Measurements from ENCODE around the gene CREBBP.

CREBBP gene

DNA sequence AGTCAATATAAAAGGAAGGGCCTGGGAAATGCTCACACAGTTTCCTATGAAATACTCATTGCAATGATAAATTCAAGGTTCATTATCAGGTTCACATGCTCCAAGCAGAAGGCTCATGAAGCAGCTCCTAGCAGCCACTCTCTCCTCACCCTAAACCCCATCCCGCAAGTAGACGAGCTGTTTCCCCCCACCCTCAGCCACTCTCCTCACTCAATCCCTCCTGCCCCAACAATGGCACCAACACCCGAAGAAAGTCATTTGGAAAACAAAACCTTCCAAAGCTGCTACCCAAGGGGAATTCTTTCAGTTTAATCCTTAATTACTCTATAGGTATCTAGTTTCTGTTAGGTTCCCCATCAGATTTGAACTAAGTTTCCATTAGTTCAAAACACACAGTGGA, 69.7 kb downstream of the CREBBP start:
- no peak for DNase-seq
- H3K27ac ChIP-seq: no peak overlapping the region
- H3K9me3 ChIP-seq: no peaks in the 10 kb centered on the region
- TF ChIP-seq, protein P1, sequence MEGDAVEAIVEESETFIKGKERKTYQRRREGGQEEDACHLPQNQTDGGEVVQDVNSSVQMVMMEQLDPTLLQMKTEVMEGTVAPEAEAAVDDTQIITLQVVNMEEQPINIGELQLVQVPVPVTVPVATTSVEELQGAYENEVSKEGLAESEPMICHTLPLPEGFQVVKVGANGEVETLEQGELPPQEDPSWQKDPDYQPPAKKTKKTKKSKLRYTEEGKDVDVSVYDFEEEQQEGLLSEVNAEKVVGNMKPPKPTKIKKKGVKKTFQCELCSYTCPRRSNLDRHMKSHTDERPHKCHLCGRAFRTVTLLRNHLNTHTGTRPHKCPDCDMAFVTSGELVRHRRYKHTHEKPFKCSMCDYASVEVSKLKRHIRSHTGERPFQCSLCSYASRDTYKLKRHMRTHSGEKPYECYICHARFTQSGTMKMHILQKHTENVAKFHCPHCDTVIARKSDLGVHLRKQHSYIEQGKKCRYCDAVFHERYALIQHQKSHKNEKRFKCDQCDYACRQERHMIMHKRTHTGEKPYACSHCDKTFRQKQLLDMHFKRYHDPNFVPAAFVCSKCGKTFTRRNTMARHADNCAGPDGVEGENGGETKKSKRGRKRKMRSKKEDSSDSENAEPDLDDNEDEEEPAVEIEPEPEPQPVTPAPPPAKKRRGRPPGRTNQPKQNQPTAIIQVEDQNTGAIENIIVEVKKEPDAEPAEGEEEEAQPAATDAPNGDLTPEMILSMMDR (IDR thresholded peaks at IDR 0.05): no peak
- H3K4me1 ChIP-seq: peaks cover 0 to 57% (median 27%) of the 10 kb centered on the region in 4 donors
- peaks cover 0 to 34% (median 20%) of the 10 kb centered on the region in 3 donors for H3K36me3 ChIP-seq
- intact Hi-C loops (cut with DNase I; ENCODE audit: low total_unique reads): no loop called here
- H3K4me3 ChIP-seq: no peak overlapping the region
- no peaks in the 10 kb centered on the region for H3K27me3 ChIP-seq

DNA sequence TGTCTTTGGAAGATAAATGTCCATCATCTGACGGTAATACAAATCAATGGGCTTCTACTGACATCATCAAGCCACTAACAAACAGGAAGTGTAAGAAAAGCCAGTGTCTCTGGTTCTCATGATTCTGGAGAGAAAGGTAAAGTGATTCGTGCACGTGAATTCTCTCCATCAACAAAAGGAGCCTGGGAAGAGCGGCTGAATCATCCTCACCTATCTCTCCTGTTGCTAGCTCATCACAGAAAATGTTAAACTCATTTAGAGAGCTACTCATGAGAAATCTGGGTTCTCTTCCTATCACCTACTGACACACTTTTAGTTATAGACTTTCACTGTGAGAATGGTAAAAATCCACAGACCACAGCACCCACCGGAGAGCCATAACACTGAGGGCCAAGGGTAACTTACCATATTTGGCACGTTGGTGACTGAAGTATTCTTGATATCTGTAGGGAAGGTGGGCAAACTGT, 70.3 kb downstream of the CREBBP start:
- peaks cover 0 to 34% (median 20%) of the 10 kb centered on the region in 3 donors for H3K36me3 ChIP-seq
- H3K27ac ChIP-seq: no peak overlapping the region
- no peaks in the 10 kb centered on the region for H3K27me3 ChIP-seq
- no peak overlapping the region for H3K4me3 ChIP-seq
- no peaks in the 10 kb centered on the region for H3K9me3 ChIP-seq
- no peak for DNase-seq
- peaks cover 0 to 58% (median 27%) of the 10 kb centered on the region in 4 donors for H3K4me1 ChIP-seq
- intact Hi-C loops (cut with DNase I; ENCODE audit: low total_unique reads): no loop called here
- TF ChIP-seq, protein P1 (IDR thresholded peaks at IDR 0.05): no peak

DNA sequence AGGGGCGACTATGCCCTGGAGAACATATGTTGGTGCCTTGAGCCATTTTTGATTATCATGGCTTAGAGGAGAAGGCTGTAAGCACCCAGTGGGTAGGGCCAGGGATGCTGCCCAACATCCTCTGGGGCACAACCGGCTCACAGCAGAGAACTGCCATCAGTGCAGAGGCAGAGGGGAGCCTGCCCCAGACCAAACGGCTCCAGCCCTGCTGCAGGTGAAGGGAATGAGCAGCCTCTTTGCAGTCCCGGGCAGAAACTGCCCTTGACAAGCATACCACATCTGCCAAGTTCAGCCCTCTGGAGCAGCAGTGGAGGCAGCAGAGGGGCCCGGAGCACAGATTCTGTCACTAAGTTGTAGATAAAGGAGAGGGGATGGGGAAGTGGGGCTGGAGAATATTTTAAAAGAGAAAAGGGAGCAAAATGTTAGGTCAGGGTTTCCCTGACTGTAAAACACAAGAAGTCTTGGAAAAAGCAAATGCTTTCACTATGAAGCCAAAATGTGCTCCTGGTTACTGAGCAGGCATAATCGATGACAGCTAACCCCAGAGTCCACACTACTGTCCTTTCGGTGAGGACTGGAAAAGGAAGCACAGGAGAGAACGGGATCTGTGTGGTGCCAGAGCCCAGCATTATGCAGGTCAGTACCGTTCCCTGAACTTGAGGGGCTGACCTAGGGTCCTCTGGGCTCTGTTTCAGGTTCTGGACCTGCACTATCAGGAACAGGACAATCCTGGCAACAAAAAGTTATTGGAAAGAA, 72.0 kb downstream of the CREBBP start:
- H3K9me3 ChIP-seq: no peaks in the 10 kb centered on the region
- TF ChIP-seq, protein P1 (IDR thresholded peaks at IDR 0.05): no peak
- intact Hi-C loops (cut with DNase I; ENCODE audit: low total_unique reads): no loop called here
- no peak overlapping the region for H3K4me3 ChIP-seq
- peaks cover 0 to 55% (median 21%) of the 10 kb centered on the region in 4 donors for H3K4me1 ChIP-seq
- no peak overlapping the region for H3K27ac ChIP-seq
- no peaks in the 10 kb centered on the region for H3K27me3 ChIP-seq
- peak in 1 of 2 donors; percentile 25 for DNase-seq
- peaks cover 0 to 34% (median 20%) of the 10 kb centered on the region in 3 donors for H3K36me3 ChIP-seq

DNA sequence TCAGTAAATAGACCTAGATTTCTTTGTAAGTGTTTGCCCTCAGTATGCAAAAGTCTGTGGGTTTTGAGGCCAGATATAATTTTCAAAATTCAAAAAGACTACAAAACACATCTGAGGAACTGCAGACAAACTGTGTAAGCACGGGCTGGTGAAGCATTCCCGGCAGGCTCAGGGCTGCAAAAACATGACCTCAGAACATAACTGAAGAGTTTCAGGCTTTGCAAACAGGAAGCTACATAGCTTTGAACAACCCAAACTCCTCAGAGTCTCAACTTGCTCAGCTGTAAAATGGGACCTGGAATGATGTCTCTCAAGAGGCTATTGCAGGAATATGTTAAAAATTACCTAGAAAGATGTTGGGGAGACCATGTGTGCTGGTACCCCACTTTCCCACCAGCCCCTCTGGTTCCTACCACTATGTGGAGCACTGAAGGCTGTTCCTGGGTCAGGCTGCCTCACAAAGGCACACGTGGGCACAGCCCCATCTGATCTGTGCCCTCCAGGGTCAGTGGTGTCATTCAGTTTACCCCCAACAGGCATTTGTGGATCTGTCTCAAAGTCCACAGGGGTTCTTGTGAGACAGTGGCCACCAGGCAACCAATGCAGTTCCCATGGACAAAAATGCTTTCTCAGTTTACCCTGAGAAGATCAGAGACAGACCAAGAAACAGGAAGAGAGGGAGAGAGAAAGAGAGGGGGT, 72.9 kb downstream of the CREBBP start:
- TF ChIP-seq, protein P1 (IDR thresholded peaks at IDR 0.05): no peak
- intact Hi-C loops (cut with DNase I; ENCODE audit: low total_unique reads): no loop called here
- peaks cover 0 to 46% (median 17%) of the 10 kb centered on the region in 4 donors for H3K4me1 ChIP-seq

DNA sequence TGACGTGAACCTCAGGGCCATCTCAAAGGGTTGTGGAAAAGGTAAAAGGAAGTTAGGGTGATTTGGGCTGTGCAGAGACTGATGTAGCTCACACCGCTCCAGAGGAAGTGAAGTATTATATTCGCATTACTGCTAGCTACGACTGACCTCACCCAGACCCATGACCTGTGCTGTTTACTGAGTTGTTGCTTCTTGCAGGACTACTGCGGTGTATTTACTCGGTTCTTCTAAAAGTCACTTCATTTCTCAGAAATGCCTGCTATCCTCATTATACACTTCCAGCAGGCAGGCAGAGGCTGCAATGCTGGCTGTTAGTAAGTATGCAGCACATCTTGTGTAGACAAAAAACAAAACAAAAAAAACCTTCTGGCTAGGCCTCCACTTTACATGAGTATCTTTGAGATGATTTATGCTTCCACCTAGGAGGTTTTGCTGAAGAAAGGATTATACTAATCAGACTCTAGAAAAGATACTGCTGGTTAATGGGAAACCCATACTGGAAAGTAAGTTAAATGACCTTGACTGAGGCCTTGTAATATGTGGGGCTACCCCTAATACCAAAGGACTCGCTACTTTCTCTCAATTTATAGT, 76.0 kb downstream of the CREBBP start:
- intact Hi-C loops (cut with DNase I; ENCODE audit: low total_unique reads): no loop called here
- DNase-seq: no peak
- TF ChIP-seq, protein P1 (IDR thresholded peaks at IDR 0.05): no peak
- Histone ChIP-seq H3K4me3 (no peak overlapping the region), H3K27ac (no peak overlapping the region), H3K9me3 (no peaks in the 10 kb centered on the region), H3K4me1 (peaks cover 0 to 49% (median 15%) of the 10 kb centered on the region in 4 donors), H3K27me3 (no peaks in the 10 kb centered on the region), H3K36me3 (peaks cover 0 to 27% (median 13%) of the 10 kb centered on the region in 3 donors)

More for the DNA sequence above, 72.9 kb downstream of the CREBBP start:
- Histone ChIP-seq H3K27me3 (no peaks in the 10 kb centered on the region), H3K9me3 (no peaks in the 10 kb centered on the region), H3K36me3 (peaks cover 0 to 34% (median 20%) of the 10 kb centered on the region in 3 donors), H3K4me3 (no peak overlapping the region), H3K27ac (no peak overlapping the region)
- no peak for DNase-seq
